ENCODE data around the gene ARHGAP42. TPM values are rescaled to one million over a fixed set of nuclear protein-coding genes. Genes with fewer than 3 reads are reported as not detected.

Gene ARHGAP42
- total and polyA plus RNA-seq, 4 donors, result 3.8 to 17.2 (median 12.0) TPM

GRCh38 chr11:100855466-100856067 lies 168.5 kb downstream of the ARHGAP42 start:
- TF ChIP-seq RAD21 (IDR thresholded peaks at IDR 0.05) (peak; percentile 94 to 95), TAF1 (conservative IDR thresholded peaks at IDR 0.05) (no peak), FOXA2 (IDR thresholded peaks at IDR 0.05) (no peak), ZBTB33 (IDR thresholded peaks at IDR 0.05) (no peak), FOXA1 (IDR thresholded peaks at IDR 0.05) (no peak), CTCF (IDR thresholded peaks at IDR 0.05; ENCODE audit: low read depth, low read length, missing input control) (peak; percentile 74), EGR1 (IDR thresholded peaks at IDR 0.05; ENCODE audit: low read depth in 2 of 2) (no peak), JUND (IDR thresholded peaks at IDR 0.05) (no peak), MAX (IDR thresholded peaks at IDR 0.05) (no peak), HNF4A (conservative IDR thresholded peaks at IDR 0.05) (peak in 1 of 2 donors; percentile 13), RXRA (IDR thresholded peaks at IDR 0.05) (no peak), REST (IDR thresholded peaks at IDR 0.05) (no peak), NR2F2 (IDR thresholded peaks at IDR 0.05) (no peak)
- H3K36me3 ChIP-seq (ENCODE audit: control insufficient read depth in 4 of 4, insufficient read depth in 3 of 4, low read depth in 1 of 4, low read length in 3 of 4), result no peaks in the 10 kb centered on the region
- H3K9ac ChIP-seq (ENCODE audit: low read depth in 1 of 2, low read length in 2 of 2), result no peak overlapping the region
- DNase-seq (ENCODE audit: low spot score), result no peak
- WGBS, result 1% methylated on average over 1 of the region's 1 CpG
- no peak overlapping the region for H3K27ac ChIP-seq (ENCODE audit: low read depth in 1 of 2, low read length in 2 of 2)
- no peaks in the 10 kb centered on the region for H3K27me3 ChIP-seq (ENCODE audit: control insufficient read depth in 4 of 4, insufficient read depth in 4 of 4, low read length in 3 of 4)
- peaks cover 0 to 29% (median 21%) of the 10 kb centered on the region in 4 donors for H3K4me1 ChIP-seq (ENCODE audit: control insufficient read depth in 4 of 4, insufficient read depth in 4 of 4, low read length in 3 of 4)
- no peak overlapping the region for H3K4me3 ChIP-seq (ENCODE audit: low read depth in 1 of 3, low read length in 3 of 3)
- H3K9me3 ChIP-seq (ENCODE audit: control insufficient read depth in 4 of 4, low read length in 3 of 4), result no peaks in the 10 kb centered on the region

GRCh38 chr11:100857236-100858005 lies 170.3 kb downstream of the ARHGAP42 start:
- no peak overlapping the region for H3K27ac ChIP-seq (ENCODE audit: low read depth in 1 of 2, low read length in 2 of 2)
- H3K9me3 ChIP-seq (ENCODE audit: control insufficient read depth in 4 of 4, low read length in 3 of 4), result no peaks in the 10 kb centered on the region
- no peak overlapping the region for H3K4me3 ChIP-seq (ENCODE audit: low read depth in 1 of 3, low read length in 3 of 3)
- H3K36me3 ChIP-seq (ENCODE audit: control insufficient read depth in 4 of 4, insufficient read depth in 3 of 4, low read depth in 1 of 4, low read length in 3 of 4), result no peaks in the 10 kb centered on the region
- H3K4me1 ChIP-seq (ENCODE audit: control insufficient read depth in 4 of 4, insufficient read depth in 4 of 4, low read length in 3 of 4), result peaks cover 0 to 11% (median 4%) of the 10 kb centered on the region in 4 donors
- H3K9ac ChIP-seq (ENCODE audit: low read depth in 1 of 2, low read length in 2 of 2), result no peak overlapping the region
- 74% methylated on average over 4 of the region's 4 CpGs for WGBS
- no peak for DNase-seq (ENCODE audit: low spot score)
- no peaks in the 10 kb centered on the region for H3K27me3 ChIP-seq (ENCODE audit: control insufficient read depth in 4 of 4, insufficient read depth in 4 of 4, low read length in 3 of 4)
- TF ChIP-seq ATF3 (IDR thresholded peaks at IDR 0.05) (no peak), TAF1 (conservative IDR thresholded peaks at IDR 0.05) (no peak), NR2F2 (IDR thresholded peaks at IDR 0.05) (no peak), REST (IDR thresholded peaks at IDR 0.05) (no peak), HNF4A (conservative IDR thresholded peaks at IDR 0.05) (no peak), GABPA (IDR thresholded peaks at IDR 0.05 in 1 of 2, conservative IDR thresholded peaks at IDR 0.05 in 1 of 2) (no peak), CTCF (IDR thresholded peaks at IDR 0.05; ENCODE audit: low read depth, low read length, missing input control) (no peak), YY1 (IDR thresholded peaks at IDR 0.05) (no peak)

Data from liver (tissue), 9 donors.